T1000 (cell line): ENCODE measurements around the gene POLR3C.

Experiments used
- DNase-seq: peaks from one replicate; lab custom pipeline; 2025; ENCODE audit warnings: mixed read lengths; lab: John Stamatoyannopoulos, UW

POLR3C gene

DNA sequence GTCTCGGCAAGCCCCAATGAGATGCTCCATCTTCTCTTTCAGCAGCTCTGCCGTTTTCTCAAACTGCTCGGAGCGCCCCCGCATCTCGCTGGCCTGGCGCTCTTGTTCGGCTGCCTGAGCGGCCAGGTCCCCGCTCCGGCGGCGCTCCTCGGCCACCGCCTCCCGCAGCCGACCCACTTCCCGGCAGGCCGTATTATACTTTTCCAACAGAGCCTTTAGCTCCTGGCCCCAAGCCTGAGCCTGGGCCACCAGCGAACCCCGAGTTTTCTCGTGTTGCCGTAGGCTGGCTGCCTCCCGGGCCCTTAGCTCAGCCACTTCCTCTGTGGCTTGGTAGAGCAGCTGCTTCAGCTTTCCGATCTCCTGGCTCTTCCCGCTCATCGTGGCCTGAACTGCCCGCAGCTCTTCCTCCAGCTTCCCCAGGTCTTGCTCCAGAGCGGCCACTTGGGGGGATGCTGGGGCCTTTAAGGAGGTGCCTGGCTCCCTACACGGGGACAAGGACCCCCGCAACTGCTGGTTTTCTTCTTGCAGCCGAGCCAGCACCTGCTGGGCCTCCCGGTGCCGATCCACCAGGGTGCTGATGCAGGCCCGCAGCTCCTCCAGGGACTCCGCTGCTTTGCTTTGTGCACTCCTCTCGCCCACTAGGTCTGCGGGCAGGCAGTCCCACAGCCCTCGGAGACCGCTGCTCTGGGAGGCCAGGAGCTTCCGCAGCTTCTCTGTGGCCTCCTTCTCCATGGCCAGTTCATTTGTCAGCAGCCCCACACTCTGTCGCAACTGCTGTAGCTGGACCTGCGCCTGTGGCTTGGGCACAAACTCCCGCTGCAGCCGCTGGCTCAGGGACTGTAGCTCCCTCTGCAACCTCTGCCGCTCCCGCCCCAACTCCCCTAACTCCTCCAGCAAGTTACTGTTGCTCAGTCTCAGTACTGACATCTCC is 48.3 kb downstream of the POLR3C start:
- no peak for DNase-seq

DNA sequence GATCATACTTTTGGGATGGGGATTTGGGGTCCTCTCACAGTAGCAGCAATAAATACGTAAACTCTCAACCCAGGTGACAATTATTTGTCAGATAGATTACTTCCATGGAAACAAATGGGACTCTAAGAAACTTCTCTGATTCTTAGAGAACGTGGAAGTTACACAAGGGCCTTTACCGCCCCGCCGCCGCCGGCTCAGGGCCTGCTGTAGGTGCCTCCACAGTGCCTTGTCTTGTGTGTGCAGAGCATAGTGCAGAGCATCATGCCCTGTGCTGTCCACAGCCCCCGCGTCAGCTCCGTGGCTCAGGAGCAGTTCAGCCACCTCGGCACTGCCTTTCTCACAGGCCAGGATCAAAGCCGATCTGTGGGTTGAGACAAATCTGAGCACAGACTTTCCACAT is 50.6 kb downstream of the POLR3C start:
- no peak for DNase-seq

DNA sequence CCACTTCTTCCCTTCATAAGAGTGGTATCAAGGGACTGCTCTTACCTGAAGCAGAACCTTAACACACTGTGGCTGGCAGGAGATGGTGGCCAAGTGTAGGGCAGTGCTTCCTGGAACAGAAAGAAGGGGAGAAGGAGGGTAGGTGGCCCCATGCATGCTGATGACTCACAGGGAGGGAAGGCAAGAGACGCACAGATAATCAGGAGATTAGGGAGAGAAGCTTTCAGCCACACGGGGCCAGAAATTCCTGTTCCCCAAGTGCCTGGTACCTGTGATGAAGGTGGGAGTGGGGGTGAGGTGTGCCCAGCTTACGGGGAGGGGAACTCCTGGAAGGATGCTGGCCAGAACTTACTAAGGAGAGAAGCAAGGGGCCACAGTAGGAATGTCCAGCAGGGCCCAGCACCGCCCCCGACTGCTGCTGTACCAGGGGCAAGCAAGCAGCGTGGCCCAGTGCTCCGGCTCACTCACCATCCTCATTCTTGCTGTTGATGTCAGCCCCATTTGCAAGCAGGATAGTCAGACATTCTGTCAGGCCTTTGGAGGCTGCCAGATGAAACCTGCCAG is 54.0 kb downstream of the POLR3C start:
- DNase-seq: no peak

DNA sequence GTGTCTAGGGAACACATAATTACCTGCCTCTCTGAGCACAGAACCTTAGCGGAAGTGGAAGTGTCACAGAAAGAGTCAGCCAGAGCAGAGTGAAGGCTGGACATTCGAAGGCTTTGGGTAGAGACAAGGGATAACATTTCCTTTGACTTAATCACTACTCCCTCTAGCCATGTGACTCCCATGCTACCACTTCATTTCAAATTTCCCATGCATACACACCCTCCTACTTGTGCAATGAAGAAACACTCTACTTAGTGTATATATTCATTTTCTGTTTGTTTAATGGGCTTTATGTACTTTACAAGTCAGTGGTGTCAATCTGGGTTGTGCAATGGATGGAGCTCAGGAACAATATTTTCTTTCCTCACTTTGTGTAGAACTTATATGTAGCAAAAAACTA is 54.7 kb downstream of the POLR3C start:
- no peak for DNase-seq

DNA sequence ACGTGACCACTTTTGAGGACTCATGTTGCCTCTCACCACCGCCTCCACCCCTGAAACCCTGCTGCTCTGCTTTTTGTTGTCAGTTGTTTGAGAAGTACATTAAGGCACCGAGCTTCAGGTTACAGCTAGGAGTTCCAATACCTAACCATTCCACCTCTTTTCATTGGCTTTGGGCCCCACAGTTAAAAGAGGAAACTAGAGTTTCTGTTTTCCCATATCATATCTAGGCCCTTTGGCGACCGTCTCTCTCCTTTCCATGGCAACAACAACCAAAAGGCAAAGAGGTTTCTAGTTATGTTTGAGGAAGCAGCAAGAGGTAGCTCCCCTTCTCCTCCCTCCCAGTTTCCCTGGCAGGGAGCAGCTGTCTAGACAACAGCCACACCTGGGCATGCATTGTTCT is 55.8 kb downstream of the POLR3C start:
- DNase-seq: no peak

DNA sequence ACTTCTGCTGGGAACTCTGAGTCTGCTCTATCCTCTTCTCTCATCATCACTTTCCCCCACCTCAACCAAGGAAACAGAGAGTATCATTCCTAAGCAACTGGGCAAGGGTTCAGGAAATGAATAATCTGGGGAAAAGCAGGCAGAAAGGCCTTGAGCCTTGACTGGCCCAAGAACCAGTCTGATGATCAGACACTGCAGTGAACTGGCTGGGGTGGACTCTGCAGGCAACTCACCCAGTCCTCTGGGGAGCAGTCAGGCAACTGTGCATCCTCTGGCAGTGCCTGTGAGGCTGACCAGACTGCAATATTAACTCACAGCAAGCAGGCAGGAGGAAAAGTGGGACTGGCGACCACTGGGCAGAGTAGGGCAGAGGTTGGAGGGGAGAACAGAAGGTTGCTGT is 60.7 kb downstream of the POLR3C start:
- no peak for DNase-seq

DNA sequence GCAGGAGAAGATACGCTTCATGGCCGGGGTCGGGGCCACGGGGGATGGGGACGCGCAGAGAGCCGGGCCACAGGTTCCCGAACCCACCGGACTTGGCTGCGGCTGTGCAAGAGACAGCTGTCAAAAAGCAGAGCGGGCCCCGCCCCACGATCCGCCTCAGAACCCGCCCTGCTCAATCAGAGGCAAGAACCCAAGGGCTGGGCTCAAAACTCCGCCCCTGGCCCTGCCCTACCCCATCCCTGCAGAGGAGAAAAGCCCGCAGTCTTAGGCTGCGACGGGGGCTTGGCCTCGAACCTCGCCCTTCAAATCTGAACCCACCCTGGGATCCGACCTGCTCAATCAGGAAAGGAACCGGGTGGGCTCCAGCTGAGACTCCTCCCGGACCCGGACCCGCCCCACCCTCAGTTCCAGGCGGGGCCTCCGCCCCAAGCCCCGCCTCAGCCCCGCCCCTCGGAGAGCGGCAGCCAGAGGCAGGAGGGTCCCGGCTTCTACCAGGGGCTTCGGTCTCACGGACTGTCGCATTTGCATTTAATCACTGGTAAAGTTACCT is 61.8 kb downstream of the POLR3C start, which contains the start of gene ANKRD35:
Gene ANKRD35 (minus strand): TSS at position 129 of the 550 bp plus-strand sequence. CDS start 108 bp downstream, at position 21.
- DNase-seq: peak; percentile 44

DNA sequence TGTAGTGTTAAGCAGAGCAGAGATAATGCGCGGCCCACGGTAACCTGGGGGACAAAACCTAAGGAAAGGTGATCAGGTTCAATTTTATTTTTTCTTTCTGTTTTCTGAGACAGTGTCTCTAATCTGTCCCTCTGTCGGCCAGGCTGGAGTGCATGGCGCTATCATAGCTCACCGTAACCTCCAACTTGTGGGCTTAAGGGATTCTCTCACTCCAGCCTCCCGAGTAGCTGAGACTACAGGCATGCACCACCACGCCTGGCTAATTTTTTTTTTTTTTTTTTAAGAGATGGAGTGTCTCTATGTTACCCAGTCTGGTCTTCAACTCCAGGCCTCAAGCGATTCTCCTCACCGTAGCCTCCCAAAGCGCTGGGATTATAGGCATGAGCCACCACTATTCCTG is 62.4 kb downstream of the POLR3C start:
- DNase-seq: no peak

DNA sequence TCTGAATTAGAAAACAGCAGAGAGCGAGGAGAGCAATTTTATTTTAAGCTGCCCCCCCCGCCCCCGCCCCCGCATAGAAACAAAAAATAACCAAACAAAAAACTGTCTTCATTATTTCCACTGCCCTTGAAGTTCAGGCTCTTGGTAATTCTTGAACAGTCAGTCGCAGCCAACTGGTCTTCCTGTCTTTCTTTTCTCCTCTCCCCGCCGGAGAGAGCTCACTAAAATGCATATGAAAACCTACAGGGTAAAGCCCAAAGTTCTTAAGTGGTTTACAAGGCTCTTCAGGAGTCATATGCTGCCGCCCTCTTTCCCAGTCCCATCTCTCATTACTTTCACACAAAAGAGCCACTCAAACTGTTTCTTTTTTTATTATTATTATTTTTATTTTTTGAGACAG is 62.8 kb downstream of the POLR3C start:
- DNase-seq: no peak

DNA sequence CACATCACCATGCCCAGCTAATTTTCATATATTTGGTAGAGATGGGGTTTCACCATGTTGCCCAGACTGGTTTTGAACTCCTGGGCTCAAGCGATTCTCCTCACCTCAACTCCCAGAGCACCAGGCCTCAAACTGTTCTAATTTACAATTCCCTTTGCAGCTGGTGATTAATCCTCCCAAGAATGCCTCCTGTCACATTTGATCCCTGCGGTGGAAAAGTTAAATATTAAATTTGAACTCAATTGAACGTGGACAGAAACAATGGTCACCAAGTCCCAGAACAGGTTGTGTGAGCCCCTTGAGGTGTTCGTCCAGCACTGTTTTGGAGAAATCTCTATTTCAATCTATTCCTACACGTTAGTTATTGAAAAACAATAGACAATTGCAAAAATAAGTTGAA is 63.6 kb downstream of the POLR3C start:
- no peak for DNase-seq

DNA sequence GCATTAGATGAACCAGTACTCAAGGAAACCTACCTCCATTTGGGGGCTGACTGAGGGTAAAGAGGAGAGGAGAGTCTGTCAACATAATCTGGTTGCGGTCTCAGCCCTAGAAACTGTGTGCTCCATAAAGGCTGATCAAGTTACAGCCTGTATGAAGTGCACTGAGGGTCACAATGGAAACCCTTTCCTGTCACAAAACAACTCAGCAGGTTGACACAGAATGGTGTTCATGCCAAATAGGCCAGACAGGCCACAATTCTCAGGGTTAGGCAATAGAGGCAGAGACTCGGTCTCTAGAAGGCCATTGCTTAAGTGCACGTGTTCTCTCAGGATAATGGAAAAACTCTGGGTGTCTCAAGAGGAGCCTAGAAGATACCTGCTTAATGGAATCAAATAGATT is 65.7 kb downstream of the POLR3C start:
- DNase-seq: no peak

DNA sequence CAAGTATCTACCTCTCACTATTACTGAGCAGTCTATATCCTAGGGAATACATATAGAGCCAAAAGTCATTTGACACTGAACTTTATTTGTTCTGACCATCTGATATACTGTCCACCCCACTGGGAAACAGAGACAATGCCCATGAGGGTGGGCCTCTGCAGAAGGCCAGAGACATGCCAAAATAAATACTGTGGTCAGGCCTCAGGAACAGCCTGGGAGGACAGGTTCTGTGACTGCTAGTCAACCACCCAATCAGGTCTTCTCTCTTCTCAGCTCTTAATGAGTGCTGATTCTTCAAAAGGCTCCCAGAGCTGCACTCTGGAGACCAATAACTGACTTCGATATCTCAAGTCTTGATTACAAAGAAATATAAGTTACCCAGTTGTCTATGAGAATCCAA is 67.1 kb downstream of the POLR3C start:
- DNase-seq: no peak

DNA sequence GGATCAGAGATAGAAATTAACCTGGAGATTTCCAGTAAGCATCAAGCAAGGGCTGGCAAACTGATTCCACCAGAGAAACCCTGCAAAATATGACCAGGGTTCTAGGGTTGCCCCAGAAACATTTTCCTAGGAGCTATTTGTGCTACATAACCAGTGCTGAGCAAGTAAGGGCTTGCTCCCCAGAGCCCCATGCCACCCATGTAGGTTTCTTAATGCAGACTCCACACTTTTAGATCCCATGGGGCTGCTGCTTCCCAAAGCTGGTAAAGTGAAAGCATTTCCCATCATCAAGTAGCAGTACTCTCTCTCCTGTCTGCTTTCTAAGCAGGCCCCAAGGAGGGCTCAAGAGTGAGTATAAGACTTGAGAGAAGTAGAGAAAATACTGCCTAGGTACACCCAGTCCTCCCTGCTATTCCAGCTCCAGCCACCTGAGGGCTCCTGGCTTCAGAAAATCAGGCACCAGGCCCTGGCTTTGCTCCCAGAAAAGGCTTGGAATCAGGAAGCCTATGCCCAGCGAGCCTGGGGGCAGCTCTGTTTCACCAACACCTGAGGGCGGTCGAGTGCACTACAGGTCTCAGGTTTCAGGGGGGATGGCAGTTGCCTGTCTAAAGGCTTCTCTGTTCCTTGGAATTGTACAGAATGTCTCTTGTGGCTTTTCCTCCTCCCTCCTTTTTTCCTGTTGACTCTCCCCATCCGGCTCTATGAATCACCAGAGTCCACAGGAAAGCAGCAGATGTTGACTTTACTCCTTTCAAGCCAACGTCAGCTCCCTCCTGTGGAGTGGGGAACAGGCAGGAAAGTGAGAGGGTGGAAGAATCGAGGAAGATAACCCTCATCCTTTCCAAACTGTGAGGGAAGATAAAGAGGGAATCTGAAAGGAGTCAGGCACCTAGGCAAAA is 67.8 kb downstream of the POLR3C start:
- DNase-seq: peak; percentile 92

DNA sequence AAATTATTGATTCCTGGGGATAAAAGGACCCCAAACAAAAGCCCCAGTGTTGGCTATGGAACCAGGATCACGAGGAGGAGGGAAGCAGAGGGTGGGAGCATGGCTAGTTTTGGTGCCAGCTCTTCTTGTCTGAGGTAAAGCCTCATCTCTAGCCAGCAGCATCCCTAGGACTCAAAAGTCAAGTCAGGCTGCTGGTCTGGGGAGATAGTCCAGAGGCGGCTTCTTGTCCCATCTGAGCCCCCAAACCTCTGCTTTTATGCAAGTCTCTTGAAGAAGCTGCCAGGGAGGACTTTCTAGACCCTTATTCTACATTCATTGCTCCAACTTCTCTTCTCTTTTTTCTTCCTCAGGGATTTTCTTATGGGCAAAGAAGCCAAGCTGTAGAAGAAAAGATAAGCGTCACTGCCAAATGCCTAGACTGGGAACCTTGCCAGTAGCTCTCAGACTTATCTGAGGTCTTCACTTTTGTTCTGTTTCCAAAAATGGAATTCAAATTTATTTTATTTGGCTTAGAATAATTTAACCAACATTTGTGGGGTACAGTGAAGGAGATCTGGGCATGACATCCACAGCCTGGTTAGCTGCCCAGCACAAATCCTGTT is 68.6 kb downstream of the POLR3C start:
- DNase-seq: no peak

DNA sequence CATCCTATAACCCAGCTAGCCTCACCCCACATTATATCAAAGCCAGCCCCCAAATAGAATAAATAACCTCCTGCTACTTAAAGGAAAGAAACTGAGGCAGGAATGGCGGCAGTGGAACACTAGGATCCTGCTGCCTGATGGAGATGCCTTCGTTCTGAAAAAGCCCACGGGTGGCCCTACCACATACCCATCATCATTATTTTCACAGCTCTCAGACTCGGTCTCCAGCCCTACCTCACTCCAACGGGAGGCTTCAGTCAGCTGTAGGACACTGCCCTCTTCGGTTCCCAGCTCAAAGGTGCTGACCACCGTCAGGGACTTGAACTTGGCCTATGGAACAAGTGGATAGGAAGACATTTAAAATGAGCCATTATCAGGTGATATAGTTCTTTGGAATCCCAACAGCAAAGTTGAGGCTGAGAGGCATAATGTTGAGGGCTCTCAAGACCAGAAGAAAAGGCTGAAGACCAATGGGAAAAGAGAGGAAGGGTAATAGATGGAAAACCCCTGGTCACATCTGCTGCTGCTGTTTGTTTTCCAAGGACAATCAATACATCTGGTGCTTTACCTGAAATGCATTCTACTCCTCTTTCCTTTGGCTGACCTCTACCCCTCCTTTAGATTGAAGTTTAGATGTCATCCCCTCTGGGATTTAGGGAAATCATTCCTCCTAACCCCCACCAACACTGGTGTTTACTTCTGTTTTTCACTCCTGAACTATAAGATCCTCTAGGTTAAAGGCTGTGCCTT is 69.5 kb downstream of the POLR3C start:
- no peak for DNase-seq
